Mammary epithelial cell (primary cell): ENCODE data around the gene EXOC4.

Experiments used
- EZH2 ChIP-seq: IDR thresholded peaks from 2 replicates; pipeline ENCODE4 v1.6.1; 2012; ENCODE audit warnings: low read length, inconsistent platforms, borderline replicate concordance
- TF ChIP-seq, protein P1 (sequence below), 2 donors: IDR thresholded peaks in 1 of 2; conservative IDR thresholded peaks in 1 of 2; 2 replicates each; pipeline ENCODE4 v1.5.1; 2011 to 2012; ENCODE audit warnings: inconsistent platforms in 2 of 2, low read length in 2 of 2, mild to moderate bottlenecking in 2 of 2, control low read depth in 1 of 2, low read depth in 1 of 2; ENCODE audit not compliant: insufficient read depth in 1 of 2; ENCODE audit errors: extremely low read depth in 1 of 2

GRCh38 chr7:133971625-133972024 lies 718.7 kb downstream of the EXOC4 start:
- TF ChIP-seq, protein P1, sequence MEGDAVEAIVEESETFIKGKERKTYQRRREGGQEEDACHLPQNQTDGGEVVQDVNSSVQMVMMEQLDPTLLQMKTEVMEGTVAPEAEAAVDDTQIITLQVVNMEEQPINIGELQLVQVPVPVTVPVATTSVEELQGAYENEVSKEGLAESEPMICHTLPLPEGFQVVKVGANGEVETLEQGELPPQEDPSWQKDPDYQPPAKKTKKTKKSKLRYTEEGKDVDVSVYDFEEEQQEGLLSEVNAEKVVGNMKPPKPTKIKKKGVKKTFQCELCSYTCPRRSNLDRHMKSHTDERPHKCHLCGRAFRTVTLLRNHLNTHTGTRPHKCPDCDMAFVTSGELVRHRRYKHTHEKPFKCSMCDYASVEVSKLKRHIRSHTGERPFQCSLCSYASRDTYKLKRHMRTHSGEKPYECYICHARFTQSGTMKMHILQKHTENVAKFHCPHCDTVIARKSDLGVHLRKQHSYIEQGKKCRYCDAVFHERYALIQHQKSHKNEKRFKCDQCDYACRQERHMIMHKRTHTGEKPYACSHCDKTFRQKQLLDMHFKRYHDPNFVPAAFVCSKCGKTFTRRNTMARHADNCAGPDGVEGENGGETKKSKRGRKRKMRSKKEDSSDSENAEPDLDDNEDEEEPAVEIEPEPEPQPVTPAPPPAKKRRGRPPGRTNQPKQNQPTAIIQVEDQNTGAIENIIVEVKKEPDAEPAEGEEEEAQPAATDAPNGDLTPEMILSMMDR (conservative IDR thresholded peaks at IDR 0.05 in 1 of 2, IDR thresholded peaks at IDR 0.05 in 1 of 2; ENCODE audit: extremely low read depth in 1 of 2, insufficient read depth in 1 of 2, low read depth in 1 of 2, low read length in 2 of 2): no peak
- no peak for TF ChIP-seq EZH2
